Osteoblast (primary cell): ENCODE data around the gene DTNB. TPM values are rescaled to one million over a fixed set of nuclear protein-coding genes. Genes with fewer than 3 reads are reported as not detected.

Source experiments
- DNase-seq: peaks from one replicate; pipeline ENCODE4 v3.0.0; 2011; ENCODE audit warnings: low spot score, mixed read lengths; ENCODE audit not compliant: insufficient read length; ENCODE audit errors: missing footprints
- H2AFZ ChIP-seq: 2 replicates; pipeline ENCODE4 v1.6.0; 2011; ENCODE audit warnings: mild to moderate bottlenecking, low read length
- H3K27ac ChIP-seq: 2 replicates; pipeline ENCODE4 v1.5.1; 2011; ENCODE audit warnings: mild to moderate bottlenecking, low read depth, low read length, moderate library complexity
- H3K27me3 ChIP-seq: 2 replicates; pipeline ENCODE4 v1.6.0; 2012; ENCODE audit warnings: mild to moderate bottlenecking, control low read depth, inconsistent platforms, low read length, moderate library complexity; ENCODE audit not compliant: insufficient read depth
- H3K36me3 ChIP-seq: 2 replicates; pipeline ENCODE4 v1.5.1; 2011; ENCODE audit warnings: mild to moderate bottlenecking, low read length, control low read depth, moderate library complexity; ENCODE audit not compliant: insufficient read depth
- H3K4me1 ChIP-seq: 2 replicates; pipeline ENCODE4 v1.5.1; 2011; ENCODE audit warnings: mild to moderate bottlenecking, low read length, control low read depth, moderate library complexity; ENCODE audit not compliant: insufficient read depth
- H3K4me2 ChIP-seq: 2 replicates; pipeline ENCODE4 v1.6.0; 2011; ENCODE audit warnings: mild to moderate bottlenecking, low read length; ENCODE audit not compliant: insufficient read depth
- H3K4me3 ChIP-seq: fragments of 200-600 bp; sonication (generic); 3 replicates; pipeline ENCODE4 v1.5.1; 2012; ENCODE audit warnings: mild to moderate bottlenecking, low read length, inconsistent platforms; ENCODE audit not compliant: insufficient read depth
- H3K79me2 ChIP-seq: 2 replicates; pipeline ENCODE4 v1.6.0; 2012; ENCODE audit warnings: mild to moderate bottlenecking, low read length, control low read depth, inconsistent platforms; ENCODE audit not compliant: insufficient read depth
- H3K9me3 ChIP-seq: 2 replicates; pipeline ENCODE4 v1.5.1; 2011; ENCODE audit warnings: low read depth, low read length, control low read depth
- H4K20me1 ChIP-seq: 2 replicates; pipeline ENCODE4 v1.6.0; 2012; ENCODE audit warnings: mild to moderate bottlenecking, low read length, control low read depth; ENCODE audit not compliant: insufficient read depth
- CTCF ChIP-seq: IDR thresholded peaks from 2 replicates; pipeline ENCODE4 v1.5.1; 2011; ENCODE audit warnings: mild to moderate bottlenecking, low read depth, low read length, moderate library complexity; ENCODE audit errors: extremely low read depth
- total RNA-seq: library from RNA; depleted of rRNA; stranded (reverse); fragments of >200 nt; gene quantifications from 2 replicates; pipeline ENCODE4 v1.2.3, GENCODE V29; 2012

DTNB gene
- total RNA-seq, 1 donor, result 9.8 TPM

GRCh38 chr2:25411753-25412152 lies 261.6 kb downstream of the DTNB start:
- H3K36me3 ChIP-seq, result no peaks in the 10 kb centered on the region
- H2AFZ ChIP-seq, result no peak overlapping the region
- no peak overlapping the region for H3K27ac ChIP-seq
- no peaks in the 10 kb centered on the region for H3K79me2 ChIP-seq
- no peak for TF ChIP-seq CTCF
- H3K4me2 ChIP-seq, result no peak overlapping the region
- no peak overlapping the region for H3K4me3 ChIP-seq
- no peaks in the 10 kb centered on the region for H4K20me1 ChIP-seq
- peaks cover 5% of the 10 kb centered on the region for H3K27me3 ChIP-seq
- no peak for DNase-seq
- H3K9me3 ChIP-seq, result no peaks in the 10 kb centered on the region
- H3K4me1 ChIP-seq, result no peaks in the 10 kb centered on the region

- Histone ChIP-seq H3K9me3 (no peaks in the 10 kb centered on the region), H3K36me3 (no peaks in the 10 kb centered on the region), H3K27me3 (peaks cover 5% of the 10 kb centered on the region), H4K20me1 (no peaks in the 10 kb centered on the region), H3K4me2 (no peak overlapping the region), H3K4me3 (no peak overlapping the region), H3K79me2 (no peaks in the 10 kb centered on the region), H3K27ac (no peak overlapping the region), H3K4me1 (no peaks in the 10 kb centered on the region), H2AFZ (no peak overlapping the region)
- DNase-seq, result no peak
- TF ChIP-seq CTCF, result no peak
Observed at GRCh38 chr2:25411281-25411680, 262.1 kb downstream of the DTNB start.

DNA sequence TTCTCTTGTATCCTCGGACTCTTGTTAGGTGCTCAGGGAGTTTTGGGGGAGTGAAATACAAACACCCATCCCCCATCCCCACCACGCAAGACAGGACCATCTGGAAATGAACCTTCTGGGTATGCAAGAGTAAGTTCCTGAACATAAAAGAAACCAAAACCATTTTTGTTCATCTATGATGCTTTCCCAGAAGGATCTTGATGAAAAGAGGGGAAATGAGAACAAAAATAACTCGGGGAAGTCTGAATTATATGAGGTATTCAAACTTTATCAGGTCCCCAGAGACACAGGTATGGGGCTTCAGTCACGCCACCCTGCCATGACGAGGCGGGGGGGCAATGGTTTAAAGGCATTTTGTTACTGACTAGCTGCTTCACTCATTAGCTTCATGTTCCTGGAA lies 263.0 kb downstream of the DTNB start:
- Histone ChIP-seq H3K27ac (no peak overlapping the region), H3K4me1 (no peaks in the 10 kb centered on the region), H3K4me3 (no peak overlapping the region), H4K20me1 (no peaks in the 10 kb centered on the region), H3K27me3 (peaks cover 5% of the 10 kb centered on the region), H3K9me3 (no peaks in the 10 kb centered on the region), H3K79me2 (no peaks in the 10 kb centered on the region), H3K36me3 (no peaks in the 10 kb centered on the region), H3K4me2 (no peak overlapping the region), H2AFZ (no peak overlapping the region)
- no peak for TF ChIP-seq CTCF
- no peak for DNase-seq

DNA sequence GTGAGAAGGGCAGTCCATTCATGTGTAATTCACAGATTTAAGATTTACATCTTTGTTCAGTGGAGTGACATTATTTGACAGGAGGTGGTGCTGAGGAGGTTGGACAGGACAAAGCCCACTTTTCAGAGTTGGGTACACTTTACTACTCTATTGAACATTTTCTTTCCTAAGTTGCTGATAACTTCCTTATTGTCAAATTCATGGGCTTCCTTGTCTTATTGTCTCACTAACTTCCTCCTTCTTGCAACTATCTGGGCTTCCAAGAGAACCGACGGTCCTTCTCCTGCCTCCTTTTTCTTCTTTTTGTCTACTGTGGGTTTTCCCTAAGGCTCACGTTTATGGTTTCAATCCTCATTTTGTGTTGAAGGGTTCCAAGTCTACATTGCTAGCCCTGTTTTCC lies 263.9 kb downstream of the DTNB start:
- Histone ChIP-seq H3K27me3 (peaks cover 5% of the 10 kb centered on the region), H4K20me1 (no peaks in the 10 kb centered on the region), H3K79me2 (no peaks in the 10 kb centered on the region), H2AFZ (no peak overlapping the region), H3K4me3 (no peak overlapping the region), H3K27ac (no peak overlapping the region), H3K4me1 (no peaks in the 10 kb centered on the region), H3K36me3 (no peaks in the 10 kb centered on the region), H3K4me2 (no peak overlapping the region), H3K9me3 (no peaks in the 10 kb centered on the region)
- no peak for DNase-seq
- TF ChIP-seq CTCF, result no peak
